ENCODE results near the gene MAP3K2.

- no peak for TF ChIP-seq CTCF (IDR thresholded peaks at IDR 0.05)
- TF ChIP-seq POLR2A (IDR thresholded peaks at IDR 0.05) = no peak
Measured at GRCh38 chr2:127308586-127309138, 79.1 kb downstream of the MAP3K2 start.
